ENCODE results near the gene RRAGD. TPM values are rescaled to one million over a fixed set of nuclear protein-coding genes. Genes with fewer than 3 reads are reported as not detected.

RRAGD gene
- total and polyA plus RNA-seq, 2 experiments from 2014 or later = 7.0 to 20.1 TPM

GRCh38 chr6:89388846-89389245 is 23.2 kb downstream of the RRAGD start (continued):
- TF ChIP-seq ETS1 (IDR thresholded peaks at IDR 0.05) (no peak), EZH2 (IDR thresholded peaks at IDR 0.05; ENCODE audit: low read depth, unreplicated experiment) (no peak), NANOG (IDR thresholded peaks at IDR 0.05; ENCODE audit: borderline replicate concordance) (no peak), ZNF114 (CRISPR knock-in tag; IDR thresholded peaks at IDR 0.05) (no peak), EZH2phosphoT487 (IDR thresholded peaks at IDR 0.05; ENCODE audit: unreplicated experiment) (no peak)

- H3K27me3 Mint-ChIP-seq (ENCODE audit: insufficient read depth, low read depth, poor library complexity) = no peaks in the 10 kb centered on the region
- Histone ChIP-seq H3K4me3 (no peak overlapping the region), H3K4me1 (ENCODE audit: insufficient read depth) (no peaks in the 10 kb centered on the region; the same call in 1 of the 2 replicates), H2AFZ (no peak overlapping the region), H3F3A (replicated peaks; ENCODE audit: low read depth) (no peaks in the 10 kb centered on the region), H3K4me2 (no peak overlapping the region), H4K20me1 (replicated peaks; ENCODE audit: insufficient read depth) (no peaks in the 10 kb centered on the region; the same call in none of the 2 replicates), H3K27me3 (ENCODE audit: insufficient read depth) (no peaks in the 10 kb centered on the region), H3K79me2 (replicated peaks; ENCODE audit: insufficient read depth) (peaks cover 3% of the 10 kb centered on the region; the same call in 1 of the 2 replicates), H3K27ac (ENCODE audit: low read depth) (no peak overlapping the region), H3K9me2 (ENCODE audit: insufficient read depth) (no peaks in the 10 kb centered on the region; the same call in 1 of the 2 replicates), H3K36me3 (ENCODE audit: insufficient read depth) (no peaks in the 10 kb centered on the region)
- no peak for ATAC-seq
- peaks cover 7% of the 10 kb centered on the region; the same call in 2 of the 3 replicates for H3K4me1 Mint-ChIP-seq
- H3K4me3 Mint-ChIP-seq = no peak overlapping the region
- H3K9me3 Mint-ChIP-seq = no peaks in the 10 kb centered on the region
- no peak overlapping the region for H3K27ac Mint-ChIP-seq
- DNase-seq (ENCODE audit: low spot score) = no peak
- no peaks in the 10 kb centered on the region for H3K36me3 Mint-ChIP-seq (ENCODE audit: low read depth)
- TF ChIP-seq ZNF462 (CRISPR knock-in tag; IDR thresholded peaks at IDR 0.05) = no peak
- TF ChIP-seq ETS1 (IDR thresholded peaks at IDR 0.05) = no peak
- TF ChIP-seq NANOG (IDR thresholded peaks at IDR 0.05; ENCODE audit: borderline replicate concordance) = no peak
- no peak for TF ChIP-seq POLR2AphosphoS5 (IDR thresholded peaks at IDR 0.05; ENCODE audit: low read depth)
- no peak for TF ChIP-seq ZNF331 (CRISPR knock-in tag; IDR thresholded peaks at IDR 0.05; ENCODE audit: low read depth)
- TF ChIP-seq ZNF114 (CRISPR knock-in tag; IDR thresholded peaks at IDR 0.05) = no peak
- TF ChIP-seq CREB1 (CRISPR knock-in tag; IDR thresholded peaks at IDR 0.05; ENCODE audit: low read depth) = no peak
- no peak for TF ChIP-seq REST (IDR thresholded peaks at IDR 0.05; ENCODE audit: unreplicated experiment)
Measured at GRCh38 chr6:89387516-89388201, 24.4 kb downstream of the RRAGD start.
